Calu3 (cell line): ENCODE data around the gene ATP8B2. TPM values are rescaled to one million over a fixed set of nuclear protein-coding genes. Genes with fewer than 3 reads are reported as not detected.

ENCODE experiments used
- BruUV-seq: library from RNA; stranded (reverse); fragments of 400-500 nt; replicated peaks from 2 replicates; lab custom pipeline; 2021; lab: Mats Ljungman, UMichigan
- CTCF ChIA-PET: fragments of 300-600 bp; sonication (Branson Sonifier 250); formaldehyde crosslinking; loops from one replicate; lab custom pipeline; 2022; ENCODE audit warnings: antibody characterized with exemption; lab: Charles Lee
- DNase-seq: peaks from one replicate; pipeline ENCODE4 v3.0.0; 2022
- H3K27ac Mint-ChIP-seq: one replicate; pipeline ENCODE4 v1.8.0; 2022; ENCODE audit warnings: mixed read lengths; ENCODE audit not compliant: unreplicated experiment
- H3K27me3 Mint-ChIP-seq: one replicate; pipeline ENCODE4 v1.8.0; 2022; ENCODE audit warnings: mixed read lengths; ENCODE audit not compliant: unreplicated experiment
- H3K36me3 Mint-ChIP-seq: one replicate; pipeline ENCODE4 v1.8.0; 2022; ENCODE audit warnings: mild to moderate bottlenecking, moderate library complexity, mixed read lengths; ENCODE audit not compliant: insufficient read depth, unreplicated experiment
- H3K4me1 Mint-ChIP-seq: one replicate; pipeline ENCODE4 v1.8.0; 2022; ENCODE audit warnings: mild to moderate bottlenecking, low read depth, mixed read lengths; ENCODE audit not compliant: unreplicated experiment
- H3K4me3 Mint-ChIP-seq: one replicate; pipeline ENCODE4 v1.8.0; 2022; ENCODE audit warnings: mild to moderate bottlenecking, low read depth, moderate library complexity, mixed read lengths; ENCODE audit not compliant: unreplicated experiment
- H3K9me3 Mint-ChIP-seq: one replicate; pipeline ENCODE4 v1.8.0; 2022; ENCODE audit warnings: low read depth, mixed read lengths; ENCODE audit not compliant: unreplicated experiment
- CTCF ChIP-seq: fragments of 200-600 bp; IDR thresholded peaks from one replicate; pipeline ENCODE4 v1.8.0; 2022; ENCODE audit warnings: antibody characterized with exemption; ENCODE audit not compliant: unreplicated experiment
- intact Hi-C: fragments of 100-400 bp; cut with micrococcal nuclease; formaldehyde crosslinking; loops from one replicate; pipeline ENCODE4 v1.10.0; 2022; ENCODE audit not compliant: unreplicated experiment
- total RNA-seq: library from RNA; stranded (reverse); gene quantifications from 2 replicates; pipeline ENCODE4 v1.2.3, GENCODE V29; 2022

The ATP8B2 gene
- total RNA-seq, 1 experiment from 2014 or later: 9.1 TPM

GRCh38 chr1:154398141-154398540 is 72.8 kb downstream of the ATP8B2 start:
- Mint-ChIP-seq H3K27ac (no peak overlapping the region), H3K4me1 (no peaks in the 10 kb centered on the region), H3K4me3 (no peak overlapping the region), H3K9me3 (no peaks in the 10 kb centered on the region), H3K27me3 (peaks cover 15% of the 10 kb centered on the region), H3K36me3 (no peaks in the 10 kb centered on the region)
- no peak for DNase-seq
- no TSS peak for BruUV-seq
- TF ChIP-seq CTCF: no peak
- intact Hi-C loops: no loop called here
- CTCF ChIA-PET: interaction anchor here (1.1 to 1.6 kb wide), 2 partner anchors 9 to 22 kb away, joined by 5 read pairs; no protein-coding TSS in a partner anchor

- Mint-ChIP-seq H3K36me3 (no peaks in the 10 kb centered on the region), H3K4me1 (no peaks in the 10 kb centered on the region), H3K9me3 (no peaks in the 10 kb centered on the region), H3K27ac (no peak overlapping the region), H3K4me3 (no peak overlapping the region), H3K27me3 (peaks cover 15% of the 10 kb centered on the region)
- intact Hi-C loops: no loop called here
- no TSS peak for BruUV-seq
- CTCF ChIA-PET: interaction anchor here (1.1 to 1.6 kb wide), 2 partner anchors 9 to 21 kb away, joined by 5 read pairs; no protein-coding TSS in a partner anchor
- TF ChIP-seq CTCF: no peak
- DNase-seq: no peak
Observed at GRCh38 chr1:154398678-154399077, 73.4 kb downstream of the ATP8B2 start.

GRCh38 chr1:154400381-154400801 is 75.1 kb downstream of the ATP8B2 start:
- no peaks in the 10 kb centered on the region for H3K9me3 Mint-ChIP-seq
- H3K4me1 Mint-ChIP-seq: no peaks in the 10 kb centered on the region
- peaks cover 15% of the 10 kb centered on the region for H3K27me3 Mint-ChIP-seq
- H3K36me3 Mint-ChIP-seq: peaks cover 6% of the 10 kb centered on the region
- DNase-seq: no peak
- no peak overlapping the region for H3K4me3 Mint-ChIP-seq
- H3K27ac Mint-ChIP-seq: no peak overlapping the region
- no peak for TF ChIP-seq CTCF
- intact Hi-C loops: no loop called here
- no TSS peak for BruUV-seq
- CTCF ChIA-PET: no interaction called here

Other genes with a start within 250 kb of the ATP8B2 start
- 0.12 TPM in 1 of 2 replicates, not detected in the other for gene NUP210L, start 170.5 kb upstream of the ATP8B2 start, total RNA-seq
- 564 and 582 TPM in 2 replicates for gene TPM3, start 133.4 kb upstream of the ATP8B2 start, total RNA-seq
- gene CFAP141, start 119.2 kb upstream of the ATP8B2 start, total RNA-seq: not detected in 2 replicates
- 245 and 250 TPM in 2 replicates for gene UBAP2L, start 104.6 kb upstream of the ATP8B2 start, total RNA-seq
- 112 and 129 TPM in 2 replicates for gene HAX1, start 52.9 kb upstream of the ATP8B2 start, total RNA-seq
- not detected in 2 replicates for gene AQP10, start 4.4 kb upstream of the ATP8B2 start, total RNA-seq
- 5.0 and 8.3 TPM in 2 replicates for gene IL6R, start 79.8 kb downstream of the ATP8B2 start, total RNA-seq
- gene TDRD10, start 176.7 kb downstream of the ATP8B2 start, total RNA-seq: not detected in 2 replicates
- gene SHE, start 176.9 kb downstream of the ATP8B2 start, total RNA-seq: not detected in 2 replicates
- 96.7 and 108 TPM in 2 replicates for gene UBE2Q1, start 233.1 kb downstream of the ATP8B2 start, total RNA-seq
- 0.07 and 0.22 TPM in 2 replicates for gene CHRNB2, start 242.3 kb downstream of the ATP8B2 start, total RNA-seq